ENCODE data around the gene PDE7B.

Gene PDE7B

DNA sequence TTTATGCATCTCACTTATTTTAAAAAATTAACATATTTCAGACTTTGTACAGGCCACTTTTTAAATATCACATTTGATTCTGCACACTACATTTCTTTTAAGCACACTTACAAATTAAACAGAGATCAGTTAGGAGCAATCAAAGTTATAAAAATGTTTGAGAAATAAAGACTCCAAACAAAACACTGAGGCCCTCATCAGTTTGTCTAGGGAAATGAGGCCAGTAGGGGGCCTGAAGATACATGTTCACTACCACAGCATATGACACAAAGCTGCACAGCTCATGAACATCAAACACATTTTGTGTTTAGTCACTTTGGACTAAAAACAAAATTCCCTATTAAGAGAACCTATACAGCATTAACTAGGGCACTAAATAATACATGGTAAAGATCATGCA, 180.5 kb downstream of the PDE7B start:
- no peaks in the 10 kb centered on the region for H3K27me3 ChIP-seq (ENCODE audit: control insufficient read depth, insufficient read depth, low read length)
- H3K27ac ChIP-seq (ENCODE audit: low read depth, low read length), result no peak overlapping the region
- no peaks in the 10 kb centered on the region for H3K4me1 ChIP-seq (ENCODE audit: control insufficient read depth, insufficient read depth, low read length)
- H3K36me3 ChIP-seq (ENCODE audit: control insufficient read depth, insufficient read depth, low read length), result no peaks in the 10 kb centered on the region
- no peak overlapping the region for H3K4me3 ChIP-seq (ENCODE audit: low read depth, low read length)
- H3K9ac ChIP-seq (ENCODE audit: low read depth, low read length), result no peak overlapping the region
- H3K9me3 ChIP-seq (ENCODE audit: control insufficient read depth, insufficient read depth, low read length), result no peaks in the 10 kb centered on the region

DNA sequence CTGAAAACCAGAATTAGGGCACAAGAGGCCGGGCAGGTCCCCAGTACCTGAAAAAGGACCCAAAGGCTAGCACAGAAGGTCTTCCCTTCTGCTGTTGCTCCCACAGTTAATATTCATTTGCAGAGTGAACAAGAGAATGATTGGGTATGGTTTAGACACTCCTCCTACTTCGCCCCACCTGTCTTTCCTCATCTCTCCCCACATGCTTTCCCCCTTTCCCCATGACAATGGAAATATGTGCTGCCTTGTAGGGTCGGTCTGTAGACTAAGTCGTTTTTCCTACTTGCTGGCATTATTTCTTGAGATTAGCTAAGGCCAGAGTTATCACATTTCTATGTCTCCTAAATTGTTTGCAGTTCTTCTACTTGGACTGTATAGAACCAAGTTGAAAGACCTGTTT, 181.9 kb downstream of the PDE7B start:
- Histone ChIP-seq H3K27me3 (ENCODE audit: control insufficient read depth, insufficient read depth, low read length) (no peaks in the 10 kb centered on the region), H3K27ac (ENCODE audit: low read depth, low read length) (no peak overlapping the region), H3K4me1 (ENCODE audit: control insufficient read depth, insufficient read depth, low read length) (no peaks in the 10 kb centered on the region)

DNA sequence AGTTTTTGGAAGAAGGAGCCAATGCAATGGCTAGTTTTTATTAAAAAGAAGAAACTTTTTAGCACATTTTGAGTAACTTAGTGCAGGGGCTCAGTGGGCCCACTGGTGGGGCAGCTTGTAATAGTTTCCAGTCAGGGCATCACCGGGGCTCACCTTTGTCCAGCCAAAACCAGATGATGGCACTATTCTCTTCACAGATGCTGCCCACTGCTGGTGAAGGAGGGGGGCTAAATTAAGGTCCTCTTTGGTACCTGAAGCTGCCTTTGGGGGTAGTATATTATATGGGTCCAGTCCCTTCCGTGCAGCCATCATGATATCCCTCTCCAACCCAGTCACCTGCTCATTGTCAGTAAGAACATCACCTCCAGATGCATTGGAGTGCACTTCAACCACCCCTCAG, 182.9 kb downstream of the PDE7B start:
- Histone ChIP-seq H3K4me3 (ENCODE audit: low read depth, low read length) (no peak overlapping the region), H3K9ac (ENCODE audit: low read depth, low read length) (no peak overlapping the region), H3K9me3 (ENCODE audit: control insufficient read depth, insufficient read depth, low read length) (no peaks in the 10 kb centered on the region), H3K27ac (ENCODE audit: low read depth, low read length) (no peak overlapping the region), H3K36me3 (ENCODE audit: control insufficient read depth, insufficient read depth, low read length) (no peaks in the 10 kb centered on the region), H3K4me1 (ENCODE audit: control insufficient read depth, insufficient read depth, low read length) (no peaks in the 10 kb centered on the region), H3K27me3 (ENCODE audit: control insufficient read depth, insufficient read depth, low read length) (no peaks in the 10 kb centered on the region)

More for the DNA sequence above, 181.9 kb downstream of the PDE7B start:
- H3K36me3 ChIP-seq (ENCODE audit: control insufficient read depth, insufficient read depth, low read length), result no peaks in the 10 kb centered on the region
- no peak overlapping the region for H3K4me3 ChIP-seq (ENCODE audit: low read depth, low read length)
- no peak overlapping the region for H3K9ac ChIP-seq (ENCODE audit: low read depth, low read length)
- H3K9me3 ChIP-seq (ENCODE audit: control insufficient read depth, insufficient read depth, low read length), result no peaks in the 10 kb centered on the region

DNA sequence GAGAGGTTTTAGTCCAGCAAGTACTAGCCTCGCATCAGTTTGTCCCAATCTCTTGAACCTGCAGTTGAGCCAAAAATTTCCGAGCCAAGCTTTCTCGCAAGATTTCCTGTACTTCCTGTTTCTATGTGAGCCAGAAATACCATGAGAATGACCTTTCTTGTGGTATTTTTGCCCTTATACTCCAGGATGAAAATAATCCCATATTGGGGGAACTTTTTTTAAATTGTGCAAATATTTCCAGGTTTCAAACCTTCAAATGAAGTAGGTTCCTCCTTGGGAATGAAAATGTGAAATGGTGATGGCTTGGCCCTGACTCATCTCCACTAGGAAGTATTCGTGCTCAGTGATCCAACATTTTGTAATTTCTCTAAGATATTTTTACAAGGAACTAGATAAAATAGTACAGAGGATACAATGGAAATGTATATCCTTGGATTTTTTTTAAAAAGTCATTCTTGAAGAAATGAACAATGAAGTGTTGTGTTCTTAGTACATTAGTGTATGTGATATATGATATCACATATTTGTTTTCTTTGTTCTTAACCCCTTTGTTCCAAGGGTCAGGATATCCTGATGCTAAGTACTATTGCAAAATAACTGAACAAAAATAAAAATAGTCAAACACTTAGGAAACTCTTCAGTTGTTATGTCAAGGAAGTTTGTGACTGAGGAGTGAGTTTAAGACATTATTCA, 184.0 kb downstream of the PDE7B start:
- Histone ChIP-seq H3K9me3 (ENCODE audit: control insufficient read depth, insufficient read depth, low read length) (no peaks in the 10 kb centered on the region), H3K9ac (ENCODE audit: low read depth, low read length) (no peak overlapping the region), H3K36me3 (ENCODE audit: control insufficient read depth, insufficient read depth, low read length) (no peaks in the 10 kb centered on the region), H3K4me3 (ENCODE audit: low read depth, low read length) (no peak overlapping the region), H3K4me1 (ENCODE audit: control insufficient read depth, insufficient read depth, low read length) (no peaks in the 10 kb centered on the region), H3K27me3 (ENCODE audit: control insufficient read depth, insufficient read depth, low read length) (no peaks in the 10 kb centered on the region), H3K27ac (ENCODE audit: low read depth, low read length) (no peak overlapping the region)

DNA sequence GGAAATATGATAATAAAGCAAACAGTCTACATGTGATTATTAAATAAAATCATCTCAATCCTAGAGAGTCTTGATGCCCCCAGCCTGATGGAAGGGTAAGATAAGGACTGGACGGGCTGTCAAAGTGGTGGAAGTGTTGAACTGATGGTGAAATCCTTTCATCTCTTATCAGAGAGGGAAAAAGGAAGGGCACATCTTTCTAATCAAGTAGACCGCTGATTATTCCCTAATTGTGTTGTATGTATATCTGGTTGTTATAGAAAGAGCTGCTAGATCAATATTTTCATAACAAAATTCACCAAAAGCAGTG, 184.5 kb downstream of the PDE7B start:
- H3K9me3 ChIP-seq (ENCODE audit: control insufficient read depth, insufficient read depth, low read length), result no peaks in the 10 kb centered on the region
- no peaks in the 10 kb centered on the region for H3K36me3 ChIP-seq (ENCODE audit: control insufficient read depth, insufficient read depth, low read length)
- H3K27me3 ChIP-seq (ENCODE audit: control insufficient read depth, insufficient read depth, low read length), result no peaks in the 10 kb centered on the region
- H3K4me1 ChIP-seq (ENCODE audit: control insufficient read depth, insufficient read depth, low read length), result no peaks in the 10 kb centered on the region
- H3K9ac ChIP-seq (ENCODE audit: low read depth, low read length), result no peak overlapping the region
- H3K27ac ChIP-seq (ENCODE audit: low read depth, low read length), result no peak overlapping the region
- no peak overlapping the region for H3K4me3 ChIP-seq (ENCODE audit: low read depth, low read length)

DNA sequence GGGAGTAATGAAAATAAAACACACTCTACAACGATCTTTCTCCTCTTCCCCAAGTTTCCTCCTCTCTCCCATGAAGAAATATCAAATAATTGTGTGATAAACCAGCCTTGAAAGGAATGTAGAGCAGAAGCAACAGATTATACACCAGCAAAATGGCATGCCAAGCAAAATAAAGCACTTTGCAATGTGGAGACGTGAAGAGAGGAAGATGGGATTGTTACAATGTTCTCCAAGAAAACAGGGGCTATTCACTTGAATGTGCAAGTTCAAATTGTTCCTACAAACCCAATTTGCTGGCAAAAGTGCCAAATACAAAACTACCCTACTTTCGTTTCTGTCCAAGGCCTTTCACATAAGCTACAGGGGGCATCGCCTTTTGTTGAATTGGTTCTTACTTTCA, 185.1 kb downstream of the PDE7B start:
- no peaks in the 10 kb centered on the region for H3K4me1 ChIP-seq (ENCODE audit: control insufficient read depth, insufficient read depth, low read length)
- no peaks in the 10 kb centered on the region for H3K36me3 ChIP-seq (ENCODE audit: control insufficient read depth, insufficient read depth, low read length)
- no peak overlapping the region for H3K27ac ChIP-seq (ENCODE audit: low read depth, low read length)
- H3K4me3 ChIP-seq (ENCODE audit: low read depth, low read length), result no peak overlapping the region
- H3K9ac ChIP-seq (ENCODE audit: low read depth, low read length), result no peak overlapping the region
- no peaks in the 10 kb centered on the region for H3K27me3 ChIP-seq (ENCODE audit: control insufficient read depth, insufficient read depth, low read length)
- H3K9me3 ChIP-seq (ENCODE audit: control insufficient read depth, insufficient read depth, low read length), result no peaks in the 10 kb centered on the region

DNA sequence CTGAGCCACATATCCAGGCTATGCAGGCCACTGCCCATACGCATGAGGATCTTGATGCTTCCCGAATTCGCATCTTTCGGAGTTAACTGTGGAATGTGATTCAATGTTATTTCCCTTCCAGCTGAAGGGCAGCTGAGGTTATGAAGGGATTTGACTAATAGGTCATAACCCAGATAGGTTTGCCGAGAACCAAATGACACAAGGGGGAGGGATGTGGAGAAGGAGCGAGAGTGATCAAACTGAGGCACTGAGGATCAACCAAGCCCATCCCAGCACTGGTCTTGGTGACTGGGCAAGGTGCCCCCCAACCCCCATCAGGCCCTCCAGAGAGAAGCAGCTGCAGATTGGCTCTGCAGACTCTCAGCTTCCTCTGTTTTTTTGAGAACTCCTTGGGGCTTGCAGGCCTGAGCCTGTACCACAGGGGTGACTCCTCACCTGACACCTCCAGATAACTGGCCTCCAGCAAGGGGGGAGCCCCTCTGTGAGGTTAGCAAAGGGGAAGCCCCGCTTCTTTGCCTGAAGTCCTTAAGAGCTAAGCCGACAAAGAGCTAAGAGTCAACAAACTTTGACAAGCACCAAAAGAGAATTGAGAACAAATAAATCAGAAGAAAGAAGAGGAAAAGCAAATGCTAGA, 185.9 kb downstream of the PDE7B start:
- H3K4me1 ChIP-seq (ENCODE audit: control insufficient read depth, insufficient read depth, low read length), result no peaks in the 10 kb centered on the region
- no peak overlapping the region for H3K9ac ChIP-seq (ENCODE audit: low read depth, low read length)
- H3K27me3 ChIP-seq (ENCODE audit: control insufficient read depth, insufficient read depth, low read length), result no peaks in the 10 kb centered on the region
- no peak overlapping the region for H3K27ac ChIP-seq (ENCODE audit: low read depth, low read length)
- H3K9me3 ChIP-seq (ENCODE audit: control insufficient read depth, insufficient read depth, low read length), result no peaks in the 10 kb centered on the region
- no peak overlapping the region for H3K4me3 ChIP-seq (ENCODE audit: low read depth, low read length)
- no peaks in the 10 kb centered on the region for H3K36me3 ChIP-seq (ENCODE audit: control insufficient read depth, insufficient read depth, low read length)

DNA sequence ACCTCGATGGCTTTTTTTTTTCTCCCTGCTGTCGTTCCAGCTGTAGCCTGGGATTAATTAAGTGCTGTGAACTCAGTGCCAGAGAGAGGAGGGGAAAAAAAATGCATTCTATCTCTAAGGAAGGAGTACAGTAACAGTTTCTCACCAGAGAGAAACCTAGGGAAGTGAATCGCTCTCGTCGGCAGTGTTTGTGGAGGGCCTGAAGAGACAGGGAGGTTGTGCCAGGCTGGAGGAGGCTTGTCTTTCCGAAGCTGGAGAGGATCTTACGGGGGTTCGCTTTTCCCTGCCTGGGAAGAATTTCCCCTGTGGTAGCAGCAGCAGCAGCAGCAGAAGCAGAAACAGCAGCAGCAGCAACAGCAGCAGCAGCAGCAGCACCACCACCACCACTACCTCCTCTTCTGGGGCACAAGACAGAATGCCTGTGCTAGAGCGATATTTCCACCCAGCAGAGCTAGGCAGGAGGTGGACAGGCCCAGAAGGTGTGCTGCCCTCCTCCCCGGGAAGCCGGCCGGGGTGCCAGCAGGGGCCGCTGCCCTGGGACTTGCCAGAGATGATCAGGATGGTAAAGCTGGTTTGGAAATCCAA, 186.5 kb downstream of the PDE7B start:
- no peaks in the 10 kb centered on the region for H3K4me1 ChIP-seq (ENCODE audit: control insufficient read depth, insufficient read depth, low read length)
- H3K27me3 ChIP-seq (ENCODE audit: control insufficient read depth, insufficient read depth, low read length), result no peaks in the 10 kb centered on the region
- no peak overlapping the region for H3K9ac ChIP-seq (ENCODE audit: low read depth, low read length)
- no peaks in the 10 kb centered on the region for H3K9me3 ChIP-seq (ENCODE audit: control insufficient read depth, insufficient read depth, low read length)
- H3K4me3 ChIP-seq (ENCODE audit: low read depth, low read length), result no peak overlapping the region
- no peak overlapping the region for H3K27ac ChIP-seq (ENCODE audit: low read depth, low read length)
- no peaks in the 10 kb centered on the region for H3K36me3 ChIP-seq (ENCODE audit: control insufficient read depth, insufficient read depth, low read length)

DNA sequence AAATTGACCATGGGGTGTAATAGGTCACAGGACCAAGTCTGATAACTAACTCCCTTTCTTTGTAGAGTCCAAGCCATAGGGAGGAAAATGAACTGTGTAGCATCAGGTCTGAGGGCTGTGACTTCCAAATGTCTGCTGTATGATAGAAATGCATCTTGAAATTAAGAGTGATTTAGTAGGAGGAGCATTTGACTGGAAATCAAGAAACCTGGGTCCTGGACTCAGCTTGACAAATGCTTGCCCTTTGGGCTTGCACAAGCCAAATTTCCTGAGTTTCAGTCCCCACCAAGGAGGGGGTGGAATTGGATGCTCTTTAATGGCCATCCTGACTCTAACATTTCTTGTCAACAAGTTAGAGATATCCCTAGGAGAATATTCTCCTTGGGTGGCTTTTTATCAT, 187.0 kb downstream of the PDE7B start:
- H3K9me3 ChIP-seq (ENCODE audit: control insufficient read depth, insufficient read depth, low read length), result no peaks in the 10 kb centered on the region
- no peak overlapping the region for H3K27ac ChIP-seq (ENCODE audit: low read depth, low read length)
- H3K36me3 ChIP-seq (ENCODE audit: control insufficient read depth, insufficient read depth, low read length), result no peaks in the 10 kb centered on the region
- no peaks in the 10 kb centered on the region for H3K4me1 ChIP-seq (ENCODE audit: control insufficient read depth, insufficient read depth, low read length)
- no peak overlapping the region for H3K9ac ChIP-seq (ENCODE audit: low read depth, low read length)
- H3K4me3 ChIP-seq (ENCODE audit: low read depth, low read length), result no peak overlapping the region
- no peaks in the 10 kb centered on the region for H3K27me3 ChIP-seq (ENCODE audit: control insufficient read depth, insufficient read depth, low read length)

DNA sequence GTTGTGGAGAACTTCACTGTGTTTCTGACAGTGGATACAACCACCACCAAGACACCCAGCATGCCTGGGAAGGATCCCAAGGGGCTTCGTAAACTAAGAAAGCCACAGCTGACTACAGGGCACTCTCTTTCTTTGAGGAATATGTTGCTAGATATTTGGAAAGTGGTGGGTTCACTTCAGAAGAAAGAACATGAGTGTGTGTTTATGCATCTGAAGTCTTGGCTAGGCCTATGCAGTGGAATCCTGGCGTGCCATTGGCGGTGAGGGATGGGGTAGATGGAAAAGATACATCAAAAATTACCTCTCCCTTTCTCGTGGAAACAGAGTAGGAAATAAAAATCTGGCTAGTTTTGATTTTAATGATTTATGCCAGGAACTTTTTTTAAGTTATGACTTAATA, 187.7 kb downstream of the PDE7B start:
- Histone ChIP-seq H3K9ac (ENCODE audit: low read depth, low read length) (no peak overlapping the region), H3K27ac (ENCODE audit: low read depth, low read length) (no peak overlapping the region), H3K27me3 (ENCODE audit: control insufficient read depth, insufficient read depth, low read length) (no peaks in the 10 kb centered on the region), H3K4me1 (ENCODE audit: control insufficient read depth, insufficient read depth, low read length) (no peaks in the 10 kb centered on the region), H3K4me3 (ENCODE audit: low read depth, low read length) (no peak overlapping the region), H3K9me3 (ENCODE audit: control insufficient read depth, insufficient read depth, low read length) (no peaks in the 10 kb centered on the region), H3K36me3 (ENCODE audit: control insufficient read depth, insufficient read depth, low read length) (no peaks in the 10 kb centered on the region)

DNA sequence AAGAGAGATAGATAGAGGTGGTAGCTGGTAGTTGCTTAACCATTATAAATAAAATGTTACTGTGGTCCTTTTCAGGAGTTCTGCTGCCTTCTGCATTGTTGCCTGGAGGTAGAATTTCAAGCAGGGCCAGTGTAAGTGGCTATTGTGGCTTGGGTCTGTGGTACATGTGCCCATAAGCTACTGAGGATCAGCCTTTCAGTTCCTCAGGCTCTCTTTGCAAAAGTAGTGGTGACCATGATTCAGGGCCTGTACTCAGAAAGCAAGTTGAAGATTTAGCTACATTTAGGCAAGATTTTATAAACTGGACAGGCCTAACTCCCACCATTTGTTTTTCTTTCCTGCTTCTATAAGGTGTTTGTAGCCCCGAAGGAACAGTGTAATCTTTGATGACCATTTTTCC, 199.0 kb downstream of the PDE7B start:
- H3K27ac ChIP-seq (ENCODE audit: low read depth, low read length), result no peak overlapping the region

More for the DNA sequence above, 199.0 kb downstream of the PDE7B start:
- H3K4me3 ChIP-seq (ENCODE audit: low read depth, low read length), result no peak overlapping the region
- H3K9ac ChIP-seq (ENCODE audit: low read depth, low read length), result no peak overlapping the region
- H3K36me3 ChIP-seq (ENCODE audit: control insufficient read depth, insufficient read depth, low read length), result no peaks in the 10 kb centered on the region
- no peaks in the 10 kb centered on the region for H3K27me3 ChIP-seq (ENCODE audit: control insufficient read depth, insufficient read depth, low read length)
- H3K4me1 ChIP-seq (ENCODE audit: control insufficient read depth, insufficient read depth, low read length), result no peaks in the 10 kb centered on the region
- H3K9me3 ChIP-seq (ENCODE audit: control insufficient read depth, insufficient read depth, low read length), result no peaks in the 10 kb centered on the region

Measured in HUES48 (cell line).